Measurements from ENCODE around the gene CGRRF1. TPM values are rescaled to one million over a fixed set of nuclear protein-coding genes. Genes with fewer than 3 reads are reported as not detected.

CGRRF1 gene
- total and polyA plus RNA-seq, 4 donors = 11.2 to 21.5 (median 16.7) TPM

DNA sequence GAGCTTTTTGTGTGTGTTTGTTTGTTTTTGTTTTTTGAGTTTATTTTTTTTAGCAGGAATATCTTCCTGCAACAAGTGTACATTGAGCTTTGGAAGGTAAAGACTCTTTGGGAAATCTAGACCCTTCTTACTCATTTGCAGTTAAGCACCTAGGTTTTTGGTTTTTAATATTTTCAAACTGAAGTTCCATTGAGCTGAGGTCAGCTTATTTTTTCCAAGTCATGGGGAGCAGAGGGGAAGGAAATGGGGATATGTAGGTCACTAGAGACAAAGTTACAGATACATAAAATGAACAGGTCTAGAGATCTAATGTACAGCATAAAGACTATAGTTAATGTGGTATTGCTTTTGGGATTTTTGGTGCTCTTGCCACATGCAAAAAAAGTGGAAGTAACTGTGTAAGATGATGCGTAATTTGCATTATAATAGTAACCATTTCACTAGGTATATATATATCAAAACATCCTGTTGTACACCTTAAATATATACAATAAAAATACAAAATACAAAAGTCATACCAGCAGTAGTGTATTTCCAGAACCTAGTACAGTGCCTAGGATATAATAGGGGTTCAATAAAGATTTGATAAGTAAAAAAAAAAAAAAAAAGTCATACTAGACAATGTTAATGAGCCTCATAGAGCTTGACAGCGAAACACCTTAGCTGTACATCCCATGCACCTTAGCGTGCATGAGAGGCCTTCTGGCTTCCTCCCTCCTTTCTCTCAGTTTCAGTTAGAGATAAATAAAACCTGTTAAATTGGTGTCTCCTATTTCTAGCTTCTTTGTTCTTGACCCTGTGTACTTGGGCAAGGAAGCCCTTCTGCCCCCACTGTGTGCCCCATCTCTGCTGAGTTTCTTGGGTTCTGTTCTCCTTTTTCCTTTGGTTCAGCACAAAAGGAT is 22.7 kb downstream of the CGRRF1 start:
- no peaks in the 10 kb centered on the region for H3K9me3 ChIP-seq (ENCODE audit: control insufficient read depth in 4 of 4, insufficient read depth in 3 of 4, low read length in 3 of 4)
- DNase-seq (no peak), ATAC-seq (ENCODE audit: insufficient read depth, low FRiP score) (no peak)
- TF ChIP-seq, protein P1, sequence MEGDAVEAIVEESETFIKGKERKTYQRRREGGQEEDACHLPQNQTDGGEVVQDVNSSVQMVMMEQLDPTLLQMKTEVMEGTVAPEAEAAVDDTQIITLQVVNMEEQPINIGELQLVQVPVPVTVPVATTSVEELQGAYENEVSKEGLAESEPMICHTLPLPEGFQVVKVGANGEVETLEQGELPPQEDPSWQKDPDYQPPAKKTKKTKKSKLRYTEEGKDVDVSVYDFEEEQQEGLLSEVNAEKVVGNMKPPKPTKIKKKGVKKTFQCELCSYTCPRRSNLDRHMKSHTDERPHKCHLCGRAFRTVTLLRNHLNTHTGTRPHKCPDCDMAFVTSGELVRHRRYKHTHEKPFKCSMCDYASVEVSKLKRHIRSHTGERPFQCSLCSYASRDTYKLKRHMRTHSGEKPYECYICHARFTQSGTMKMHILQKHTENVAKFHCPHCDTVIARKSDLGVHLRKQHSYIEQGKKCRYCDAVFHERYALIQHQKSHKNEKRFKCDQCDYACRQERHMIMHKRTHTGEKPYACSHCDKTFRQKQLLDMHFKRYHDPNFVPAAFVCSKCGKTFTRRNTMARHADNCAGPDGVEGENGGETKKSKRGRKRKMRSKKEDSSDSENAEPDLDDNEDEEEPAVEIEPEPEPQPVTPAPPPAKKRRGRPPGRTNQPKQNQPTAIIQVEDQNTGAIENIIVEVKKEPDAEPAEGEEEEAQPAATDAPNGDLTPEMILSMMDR (IDR thresholded peaks at IDR 0.05; ENCODE audit: control extremely low read depth, extremely low read depth) = no peak
- H3K36me3 ChIP-seq (ENCODE audit: control insufficient read depth in 4 of 4, insufficient read depth in 4 of 4, low read length in 4 of 4) = peaks cover 0 to 8% (median under 1%) of the 10 kb centered on the region in 4 donors
- peaks cover 0 to 13% (median 7%) of the 10 kb centered on the region in 5 donors for H3K4me1 ChIP-seq (ENCODE audit: control insufficient read depth in 5 of 5, insufficient read depth in 5 of 5, low read length in 5 of 5)
- no peak overlapping the region for H3K27ac ChIP-seq (ENCODE audit: low read depth in 1 of 2, low read length in 1 of 2)
- H3K27me3 ChIP-seq (ENCODE audit: control insufficient read depth in 3 of 3, insufficient read depth in 3 of 3, low read length in 2 of 3) = no peaks in the 10 kb centered on the region
- no peak overlapping the region for H3K9ac ChIP-seq (ENCODE audit: insufficient read depth in 1 of 2, low read length in 2 of 2)
- no peak overlapping the region for H3K4me3 ChIP-seq
- 84 to 94% methylated on average over 3 of the region's 3 CpGs for WGBS, 2 donors

- no peak overlapping the region for H3K4me3 ChIP-seq
- no peaks in the 10 kb centered on the region for H3K27me3 ChIP-seq (ENCODE audit: control insufficient read depth in 3 of 3, insufficient read depth in 3 of 3, low read length in 2 of 3)
- H3K4me1 ChIP-seq (ENCODE audit: control insufficient read depth in 5 of 5, insufficient read depth in 5 of 5, low read length in 5 of 5) = peaks cover 0 to 13% (median 7%) of the 10 kb centered on the region in 5 donors
- peaks cover 0 to 9% (median under 1%) of the 10 kb centered on the region in 4 donors for H3K36me3 ChIP-seq (ENCODE audit: control insufficient read depth in 4 of 4, insufficient read depth in 4 of 4, low read length in 4 of 4)
- no peak overlapping the region for H3K27ac ChIP-seq (ENCODE audit: low read depth in 1 of 2, low read length in 1 of 2)
- no peak overlapping the region for H3K9ac ChIP-seq (ENCODE audit: insufficient read depth in 1 of 2, low read length in 2 of 2)
- TF ChIP-seq, protein P1 (IDR thresholded peaks at IDR 0.05; ENCODE audit: control extremely low read depth, extremely low read depth) = no peak
- ATAC-seq (ENCODE audit: insufficient read depth, low FRiP score) (no peak), DNase-seq (no peak)
- 89 to 95% methylated on average over 1 of the region's 1 CpG for WGBS, 2 donors
- H3K9me3 ChIP-seq (ENCODE audit: control insufficient read depth in 4 of 4, insufficient read depth in 3 of 4, low read length in 3 of 4) = no peaks in the 10 kb centered on the region
Observed at GRCh38 chr14:54533100-54533499, 23.4 kb downstream of the CGRRF1 start.

DNA sequence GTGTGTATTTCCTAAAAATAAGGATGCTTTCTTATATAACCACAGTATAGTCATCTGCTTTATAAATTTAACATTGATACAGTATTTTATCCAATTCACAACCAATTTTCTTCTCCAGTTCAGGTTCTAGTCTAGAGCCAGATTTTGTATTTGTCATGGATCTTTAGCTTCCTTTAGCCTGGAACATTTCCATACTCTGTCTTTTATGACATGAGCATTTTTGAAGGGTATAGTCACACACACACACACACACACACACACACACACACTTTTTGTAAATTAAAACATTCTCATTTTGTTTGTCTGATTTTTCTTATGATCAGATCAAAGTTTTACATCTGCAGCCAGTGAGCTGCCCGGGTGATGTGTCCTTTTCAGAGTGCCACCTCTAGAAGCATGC is 25.4 kb downstream of the CGRRF1 start:
- Histone ChIP-seq H3K36me3 (ENCODE audit: control insufficient read depth in 4 of 4, insufficient read depth in 4 of 4, low read length in 4 of 4) (peaks cover 0 to 9% (median 3%) of the 10 kb centered on the region in 4 donors), H3K27me3 (ENCODE audit: control insufficient read depth in 3 of 3, insufficient read depth in 3 of 3, low read length in 2 of 3) (no peaks in the 10 kb centered on the region), H3K9ac (ENCODE audit: insufficient read depth in 1 of 2, low read length in 2 of 2) (no peak overlapping the region), H3K4me3 (no peak overlapping the region), H3K9me3 (ENCODE audit: control insufficient read depth in 4 of 4, insufficient read depth in 3 of 4, low read length in 3 of 4) (no peaks in the 10 kb centered on the region), H3K4me1 (ENCODE audit: control insufficient read depth in 5 of 5, insufficient read depth in 5 of 5, low read length in 5 of 5) (peaks cover 0 to 13% (median 4%) of the 10 kb centered on the region in 5 donors), H3K27ac (ENCODE audit: low read depth in 1 of 2, low read length in 1 of 2) (no peak overlapping the region)
- peak in 1 of 3 donors; percentile 39 for DNase-seq
- 79 to 87% methylated on average over 1 of the region's 1 CpG for WGBS, 2 donors
- TF ChIP-seq, protein P1 (IDR thresholded peaks at IDR 0.05; ENCODE audit: control extremely low read depth, extremely low read depth) = no peak
- no peak for ATAC-seq (ENCODE audit: insufficient read depth, low FRiP score)

Measured in lung (tissue), 12 donors.